Ovary (tissue), 9 donors: ENCODE measurements around the gene ELAC2. TPM values are rescaled to one million over a fixed set of nuclear protein-coding genes. Genes with fewer than 3 reads are reported as not detected.

Experiments used
- DNase-seq, 5 donors: peaks; one replicate each; pipeline ENCODE4 v3.0.0-alpha.2; 2019 to 2020
- H3K27ac ChIP-seq, 2 donors: fragments of 200-600 bp; one replicate each; pipeline versions ENCODE4 v1.5.1 to v1.8.0; 2019 to 2022
- H3K27me3 ChIP-seq: fragments of 200-600 bp; one replicate; pipeline ENCODE4 v1.8.0; 2022
- H3K36me3 ChIP-seq: fragments of 200-600 bp; sonication (generic); one replicate; pipeline ENCODE4 v1.5.1; 2019
- H3K4me1 ChIP-seq: one replicate; pipeline ENCODE4 v1.8.1; 2013; ENCODE audit warnings: mild to moderate bottlenecking, moderate library complexity; ENCODE audit not compliant: insufficient read depth
- H3K4me3 ChIP-seq: fragments of 200-600 bp; sonication (generic); one replicate; pipeline ENCODE4 v1.5.1; 2017
- H3K9me3 ChIP-seq, 2 donors: fragments of 200-600 bp in 1 of 2; sonication (generic) in 1 of 2; one replicate each; pipeline versions ENCODE4 v1.5.1 to v1.8.1; 2013 to 2019; ENCODE audit warnings: mild to moderate bottlenecking in 1 of 2, moderate library complexity in 1 of 2
- CTCF ChIP-seq, 3 donors: fragments of 450-650 bp in 2 of 3; fragments of 200-600 bp in 1 of 3; IDR thresholded peaks; one replicate each; pipeline versions ENCODE4 v1.5.1 to v1.8.0; 2016 to 2022; ENCODE audit warnings: antibody characterized with exemption in 3 of 3, mild to moderate bottlenecking in 1 of 3
- EP300 ChIP-seq: sonication (generic); formaldehyde crosslinking; IDR thresholded peaks from one replicate; pipeline ENCODE4 v1.6.1; 2017; ENCODE audit warnings: antibody characterized with exemption
- POLR2A ChIP-seq: fragments of 450-650 bp; IDR thresholded peaks from one replicate; pipeline ENCODE4 v1.6.1; 2017; ENCODE audit warnings: antibody characterized with exemption, mild to moderate bottlenecking, moderate library complexity
- WGBS, 3 donors: extraction: QIAGEN DNeasy Blood & Tissue Kit in 1 of 3; methylation state at CpG; one replicate each; pipeline versions ENCODE4 v1.1.5 to v1.1.7; 2013 to 2017; 5-methylcytosine and 5-hydroxymethylcytosine counted together
- intact Hi-C, 4 donors: fragments of 100-400 bp; cut with DNase I; formaldehyde crosslinking; loops; one replicate each; pipeline versions ENCODE4 v1.11.0 to v1.15.1; 2022 to 2023
- polyA plus RNA-seq, 2 donors: library from polyadenylated mRNA; stranded (reverse); fragments of 200-250 nt in 1 of 2; fragments of 350-450 nt in 1 of 2; fragmentation: Illumina TruSeq in 1 of 2; extraction: RNeasy Lipid Tissue Mini Kit (QIAGEN cat#74804) in 1 of 2; gene quantifications; one replicate each; pipeline ENCODE4 v1.2.3, GENCODE V29; 2013 to 2014
- total RNA-seq, 7 donors: library from RNA; depleted of rRNA in 2 of 7; stranded (reverse); fragments of >200 nt in 2 of 7; fragmentation: NEBNext Ultra II Directional in 3 of 7; extraction: Animal tissue kit (Norgen Biotek cat#: 25700) in 3 of 7; gene quantifications; one replicate each; pipeline versions ENCODE4 v1.1.0 to v1.2.4, GENCODE V29; 2016 to 2023
- donor health status: DM: no; HTN: no; CAD: no; lungs with moderate emphysema.
- donor health status: DM: no; HTN: no; CAD: no.
- donor health status: Bipolar disorder and iron deficiency.
- donor health status: DM: yes; HTN: yes; CAD: no.
- donor health status: DM: no; HTN: no; CAD: no.
- donor health status: DM: yes; HTN: yes; CAD: no.

The ELAC2 gene
- total and polyA plus RNA-seq, 9 donors = 24.5 to 83.2 (median 38.4) TPM

DNA sequence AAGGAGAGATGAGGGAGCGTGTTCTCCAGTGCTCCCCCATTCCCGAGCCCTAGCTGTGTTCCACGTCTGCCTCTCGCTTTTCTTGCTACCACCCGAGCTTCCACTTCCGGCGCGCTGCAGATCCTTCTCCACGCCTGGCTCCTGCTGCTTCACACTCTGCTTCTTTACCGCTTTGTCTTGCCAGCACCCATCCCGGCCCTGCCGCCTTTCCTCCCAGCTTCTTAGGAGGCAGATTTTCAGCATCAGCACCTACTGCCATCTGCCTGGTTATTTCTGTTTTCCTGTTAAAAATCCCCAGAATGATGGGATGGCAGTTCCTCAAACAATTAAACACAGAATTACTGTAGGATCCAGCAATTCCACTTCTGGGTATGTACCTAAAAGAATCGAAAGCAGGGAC lies 64.7 kb downstream of the ELAC2 start:
- Histone ChIP-seq H3K4me3 (no peak overlapping the region), H3K9me3 (no peaks in the 10 kb centered on the region), H3K27ac (no peak overlapping the region), H3K4me1 (no peaks in the 10 kb centered on the region), H3K36me3 (no peaks in the 10 kb centered on the region), H3K27me3 (no peaks in the 10 kb centered on the region)
- intact Hi-C loops = no loop called here
- no peak for DNase-seq
- TF ChIP-seq POLR2A = no peak
- TF ChIP-seq CTCF (IDR thresholded peaks at IDR 0.05) = no peak
- TF ChIP-seq EP300 = no peak
- 96 to 97% (median 97%) methylated on average over 13 of the region's 13 CpGs for WGBS, 3 donors

GRCh38 chr17:12952012-12952411 lies 65.8 kb downstream of the ELAC2 start:
- Histone ChIP-seq H3K36me3 (no peaks in the 10 kb centered on the region), H3K27me3 (no peaks in the 10 kb centered on the region), H3K4me1 (no peaks in the 10 kb centered on the region), H3K9me3 (no peaks in the 10 kb centered on the region), H3K4me3 (no peak overlapping the region), H3K27ac (no peak overlapping the region)
- intact Hi-C loops = no loop called here
- WGBS, 3 donors = 69 to 86% (median 75%) methylated on average over 4 of the region's 4 CpGs
- TF ChIP-seq CTCF (IDR thresholded peaks at IDR 0.05) (no peak), POLR2A (no peak), EP300 (no peak)
- DNase-seq = no peak

DNA sequence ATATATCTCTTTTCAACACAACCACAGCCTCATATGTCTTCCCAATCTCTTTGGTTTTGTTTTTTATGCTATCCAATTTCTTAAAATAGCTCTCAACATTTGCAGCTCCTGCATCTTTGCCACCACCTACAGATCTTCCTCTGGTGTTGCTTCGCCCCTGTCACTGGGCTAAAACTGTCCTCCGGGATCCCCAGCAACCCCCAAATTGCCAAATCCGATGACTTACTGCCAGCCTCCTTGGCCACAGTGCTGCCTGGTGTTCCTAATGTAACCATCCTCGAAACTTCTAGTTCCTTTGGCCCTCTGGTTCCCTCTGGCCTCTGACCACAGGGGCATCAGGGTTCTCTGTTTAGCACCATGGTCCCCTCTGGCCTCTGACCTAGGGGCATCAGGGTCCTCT lies 70.8 kb downstream of the ELAC2 start:
- no peak for TF ChIP-seq CTCF (IDR thresholded peaks at IDR 0.05)
- no peak for TF ChIP-seq POLR2A
- Histone ChIP-seq H3K4me3 (no peak overlapping the region), H3K27ac (no peak overlapping the region), H3K9me3 (no peaks in the 10 kb centered on the region), H3K4me1 (no peaks in the 10 kb centered on the region), H3K36me3 (no peaks in the 10 kb centered on the region), H3K27me3 (no peaks in the 10 kb centered on the region)
- DNase-seq = no peak
- intact Hi-C loops = no loop called here
- 79 to 95% (median 85%) methylated on average over 4 of the region's 4 CpGs for WGBS, 3 donors

Other genes with a start within 250 kb of the ELAC2 start
- 10 to 100 TPM in 4 of 7 donors, 1 to 10 TPM in 3; 6.8 to 16.5 (median 10.1) TPM for gene ARHGAP44, start 228.5 kb downstream of the ELAC2 start, total RNA-seq
- 1 to 10 TPM; 6.9 to 7.6 TPM for gene ARHGAP44, start 228.5 kb downstream of the ELAC2 start, polyA plus RNA-seq